NCI-H2107 (cell line): ENCODE data around the gene LRRC39.

Experiments used
- DNase-seq: peaks from one replicate; lab custom pipeline; 2025; lab: John Stamatoyannopoulos, UW

The LRRC39 gene

GRCh38 chr1:100146958-100147357 lies 31.1 kb downstream of the LRRC39 start:
- DNase-seq, result no peak

GRCh38 chr1:100145116-100145515 lies 32.9 kb downstream of the LRRC39 start:
- no peak for DNase-seq

GRCh38 chr1:100142343-100142742 lies 35.7 kb downstream of the LRRC39 start:
- no peak for DNase-seq

GRCh38 chr1:100141192-100141591 lies 36.9 kb downstream of the LRRC39 start:
- no peak for DNase-seq

GRCh38 chr1:100137602-100138001 lies 40.5 kb downstream of the LRRC39 start:
- DNase-seq, result no peak

GRCh38 chr1:100134872-100135271 lies 43.2 kb downstream of the LRRC39 start:
- no peak for DNase-seq

GRCh38 chr1:100132566-100133477 lies 45.2 kb downstream of the LRRC39 start, which contains the start of the genes SASS6 and TRMT13:
Gene SASS6, minus strand, starts transcription at chr1:100132930. Its CDS starts 116 bp downstream, at chr1:100132814.
Gene TRMT13, plus strand, starts transcription at chr1:100133163. Its CDS starts 6 bp downstream, at chr1:100133169.
- DNase-seq, result peak; percentile 96

GRCh38 chr1:100131623-100132022 lies 46.4 kb downstream of the LRRC39 start:
- DNase-seq, result no peak

- DNase-seq, result no peak
Measured at GRCh38 chr1:100130552-100131077, 47.4 kb downstream of the LRRC39 start.

GRCh38 chr1:100127226-100127625 lies 50.8 kb downstream of the LRRC39 start:
- DNase-seq, result no peak

GRCh38 chr1:100122177-100122576 lies 55.9 kb downstream of the LRRC39 start:
- DNase-seq, result no peak

GRCh38 chr1:100115524-100115923 lies 62.5 kb downstream of the LRRC39 start:
- no peak for DNase-seq

- DNase-seq, result no peak
Measured at GRCh38 chr1:100109554-100110066, 68.4 kb downstream of the LRRC39 start.

GRCh38 chr1:100107696-100108095 lies 70.4 kb downstream of the LRRC39 start:
- DNase-seq, result no peak

- DNase-seq, result no peak
Measured at GRCh38 chr1:100101564-100101963, 76.5 kb downstream of the LRRC39 start.

- DNase-seq, result no peak
Measured at GRCh38 chr1:100100202-100100601, 77.9 kb downstream of the LRRC39 start.
